Muscle of arm (tissue), 12 donors: Measurements from ENCODE around the gene BRI3BP. TPM values are rescaled to one million over a fixed set of nuclear protein-coding genes. Genes with fewer than 3 reads are reported as not detected.
"Not testable (repeated sequence)": the region's sequence is repeated elsewhere in the genome, so short reads cannot be mapped to it uniquely, and the experiment has no call there.

ENCODE experiments used
- DNase-seq: peaks from one replicate; pipeline ENCODE4 v3.0.0-alpha.2; 2013
- polyA plus RNA-seq, 12 donors: library from polyadenylated mRNA; unstranded; fragments of 120-200 nt; gene quantifications; one replicate each; pipeline ENCODE4 v1.2.1, GENCODE V29; 2013; ENCODE audit not compliant: insufficient read length in 12 of 12

BRI3BP gene
- polyA plus RNA-seq, 12 donors: 2.6 to 5.6 (median 3.7) TPM; not detected in 1

DNA sequence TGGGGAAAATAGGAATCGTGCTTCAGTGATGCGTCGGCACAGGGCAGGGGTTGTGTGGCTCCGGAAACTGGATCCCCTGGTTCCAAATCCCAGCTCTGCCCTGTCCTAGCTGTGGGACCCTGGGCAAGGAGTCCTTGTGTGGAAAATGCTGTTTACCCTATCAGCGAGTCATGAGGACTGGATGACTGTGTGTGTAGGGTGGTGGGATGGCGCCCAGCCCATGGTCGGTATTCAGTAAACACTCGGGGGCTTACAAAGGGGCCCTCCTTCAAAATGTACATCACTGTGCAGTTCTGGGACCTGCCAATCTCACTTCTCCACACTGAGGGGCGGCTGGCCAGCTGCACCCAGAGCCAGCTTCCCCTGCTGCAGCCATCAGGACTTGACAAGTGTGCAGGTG lies 24.4 kb downstream of the BRI3BP start:
- no peak for DNase-seq

DNA sequence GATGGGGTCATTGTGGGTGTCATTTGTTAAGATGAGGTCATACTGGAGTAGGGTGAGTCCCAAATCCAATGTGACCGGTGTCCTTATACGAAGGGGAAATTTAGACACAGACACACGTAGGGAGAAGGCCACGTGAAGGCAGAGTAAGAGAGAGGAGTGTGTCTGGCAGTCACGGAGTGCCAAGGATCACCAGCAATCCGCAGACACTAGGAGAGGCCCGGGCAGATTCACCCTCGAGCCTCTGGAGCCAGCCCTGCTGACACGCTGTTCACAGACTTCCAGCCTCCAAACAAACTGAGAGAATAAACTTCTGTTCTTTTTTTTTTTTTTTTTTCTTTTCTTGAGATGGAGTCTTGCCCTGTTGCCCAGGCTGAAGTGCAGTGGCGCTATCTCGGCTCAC lies 24.9 kb downstream of the BRI3BP start:
- no peak for DNase-seq

DNA sequence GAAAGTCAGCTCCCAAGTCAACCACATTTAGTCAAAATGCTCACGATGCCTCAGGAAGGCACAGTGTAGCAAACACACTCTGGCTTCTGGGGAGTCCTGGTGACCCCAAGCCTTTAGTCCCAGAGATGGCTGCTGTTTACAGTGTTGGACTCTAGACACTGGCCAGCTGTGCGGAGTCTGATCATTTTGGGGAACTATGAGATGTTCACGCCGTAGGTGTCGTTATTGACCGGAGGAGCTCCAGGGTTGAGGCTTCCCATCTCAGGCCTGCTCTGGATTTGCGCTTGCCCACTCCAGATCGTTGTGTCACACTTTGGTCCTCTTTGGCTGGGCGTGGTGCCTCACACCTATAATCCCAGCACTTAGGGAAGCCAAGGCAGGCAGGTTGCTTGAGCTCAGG lies 27.7 kb downstream of the BRI3BP start:
- DNase-seq: no peak

DNA sequence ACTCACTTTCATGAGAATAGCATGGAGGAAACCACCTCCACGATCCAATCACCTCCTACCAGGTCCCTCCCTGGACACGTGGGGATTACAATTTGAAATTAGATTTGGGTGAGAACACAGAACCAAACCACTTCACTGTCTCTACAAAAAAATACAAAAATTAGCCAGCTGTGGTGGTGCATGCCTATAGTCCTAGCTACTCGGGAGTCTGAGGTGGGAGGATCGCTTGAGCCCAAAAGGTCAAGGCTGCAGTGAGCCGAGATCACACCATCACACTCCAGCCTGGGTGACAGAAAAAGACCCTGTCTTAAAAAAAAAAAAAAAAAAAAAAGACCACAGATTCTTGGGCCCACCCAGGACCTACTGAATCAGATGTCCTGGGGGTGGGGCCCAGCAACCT lies 28.3 kb downstream of the BRI3BP start:
- no peak for DNase-seq

DNA sequence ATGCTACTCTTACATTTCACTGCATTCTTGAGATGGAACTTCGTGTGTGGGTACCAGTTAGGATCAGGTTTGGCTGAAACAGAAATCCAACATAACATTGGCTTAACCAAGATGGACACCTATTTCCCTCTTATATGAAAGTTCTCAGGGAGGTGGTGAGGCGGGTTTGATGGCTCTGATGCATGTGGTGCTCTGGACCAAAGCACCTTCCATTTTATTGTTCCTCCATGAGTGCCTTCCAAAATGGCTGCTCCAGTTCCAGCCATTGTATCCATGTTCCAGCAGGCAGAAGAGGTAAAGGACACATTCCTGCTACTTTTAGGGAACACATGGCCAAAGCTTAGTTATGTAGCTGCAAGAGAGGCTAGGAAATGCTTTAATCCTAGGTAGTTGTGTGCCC lies 29.6 kb downstream of the BRI3BP start:
- DNase-seq: no peak

DNA sequence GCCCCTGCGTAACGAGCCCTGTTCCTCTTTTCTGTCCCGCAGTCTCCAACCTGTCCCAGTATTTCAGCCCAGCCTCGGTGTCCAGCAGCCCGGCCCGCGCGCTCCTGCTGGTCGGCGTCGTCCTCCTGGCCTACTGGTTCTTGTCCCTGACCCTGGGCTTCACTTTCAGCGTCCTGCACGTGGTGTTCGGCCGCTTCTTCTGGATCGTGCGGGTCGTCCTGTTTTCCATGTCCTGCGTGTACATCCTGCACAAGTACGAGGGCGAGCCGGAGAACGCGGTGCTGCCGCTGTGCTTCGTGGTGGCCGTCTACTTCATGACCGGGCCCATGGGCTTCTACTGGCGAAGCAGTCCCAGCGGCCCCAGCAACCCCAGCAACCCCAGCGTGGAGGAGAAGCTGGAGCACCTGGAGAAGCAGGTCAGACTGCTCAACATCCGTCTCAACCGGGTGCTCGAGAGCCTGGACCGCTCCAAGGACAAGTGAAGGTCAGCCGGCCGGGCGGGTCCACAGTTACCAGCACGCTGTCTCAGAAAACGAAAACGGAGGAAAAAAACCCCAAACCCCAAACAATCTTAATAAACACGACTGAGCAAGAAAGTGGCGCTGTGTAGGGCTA lies 31.6 kb downstream of the BRI3BP start:
- no peak for DNase-seq

DNA sequence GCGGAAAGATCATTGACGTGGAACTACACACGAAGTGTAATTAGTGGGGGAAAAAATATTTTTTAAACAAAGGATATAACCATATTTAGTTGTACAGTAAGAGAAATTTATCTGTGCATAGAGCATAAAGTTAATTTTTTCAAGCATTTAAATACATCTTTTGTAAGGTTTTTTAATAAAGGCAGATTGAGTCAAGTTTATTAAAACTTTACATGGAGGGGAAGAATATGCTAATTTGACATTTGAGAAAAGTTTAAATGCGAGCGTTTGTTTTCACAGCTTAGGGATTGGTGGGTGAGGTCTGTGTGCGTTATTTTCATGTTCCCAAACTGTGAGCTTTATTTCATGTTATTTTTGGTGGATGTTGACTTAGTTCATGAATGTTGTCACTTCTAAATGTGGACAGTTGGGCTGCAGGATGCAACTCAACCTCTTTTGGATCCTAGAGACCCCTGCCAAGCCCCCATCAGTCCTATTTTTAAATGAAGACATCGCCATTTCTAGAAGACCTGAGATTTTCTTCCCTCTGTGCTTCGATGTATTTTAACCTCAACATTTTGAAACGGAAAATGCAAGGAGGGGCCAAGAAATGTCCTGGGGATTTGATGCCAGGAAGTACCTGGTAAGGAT lies 32.3 kb downstream of the BRI3BP start:
- DNase-seq: no peak

DNA sequence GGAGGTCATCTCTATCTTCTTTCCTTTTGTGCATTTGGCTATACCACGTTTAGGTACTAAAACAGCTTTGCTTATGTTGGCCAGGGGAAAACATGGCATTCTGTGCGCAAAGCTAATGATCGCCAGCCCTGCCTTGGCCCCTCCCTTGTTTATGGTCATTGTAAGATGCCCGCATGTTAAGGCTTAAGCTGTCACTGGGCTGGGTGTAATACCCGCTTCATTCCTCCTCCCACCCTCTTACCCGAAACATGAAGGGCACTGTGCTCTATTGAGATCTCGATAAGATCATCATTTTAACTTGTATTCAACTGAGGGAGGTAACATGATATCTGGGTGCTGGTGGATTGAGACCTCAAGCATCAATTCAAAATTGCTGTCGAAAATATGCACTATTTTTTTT lies 34.7 kb downstream of the BRI3BP start:
- DNase-seq: no peak

DNA sequence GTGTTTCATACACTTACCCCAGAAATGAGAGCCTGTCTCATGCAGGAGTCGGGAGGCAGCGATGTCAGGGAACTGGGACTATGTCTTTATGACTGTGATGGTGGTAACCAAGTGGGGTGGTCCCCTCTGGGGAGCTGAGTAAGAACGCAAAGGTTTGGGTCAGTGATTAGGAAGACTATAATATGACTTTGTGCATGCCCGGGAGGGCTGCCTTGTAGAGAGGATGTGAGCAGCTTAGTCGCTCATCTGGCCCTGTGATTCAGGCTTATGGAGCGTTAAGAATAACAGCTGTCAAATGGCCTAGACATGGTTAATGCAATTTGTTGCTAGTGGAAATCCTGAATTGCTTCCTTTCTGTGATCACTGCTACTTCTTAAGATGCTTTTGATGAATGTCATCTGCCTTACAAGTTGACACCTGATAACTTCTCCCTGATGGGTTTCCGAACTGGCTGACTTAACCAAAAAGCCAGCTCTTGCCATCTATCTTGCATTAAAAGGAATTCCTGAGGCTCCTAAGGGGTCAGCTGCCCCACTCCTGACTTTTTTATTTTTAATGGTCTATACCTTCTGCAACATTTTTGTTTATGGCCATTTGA lies 36.4 kb downstream of the BRI3BP start:
- DNase-seq: no peak

DNA sequence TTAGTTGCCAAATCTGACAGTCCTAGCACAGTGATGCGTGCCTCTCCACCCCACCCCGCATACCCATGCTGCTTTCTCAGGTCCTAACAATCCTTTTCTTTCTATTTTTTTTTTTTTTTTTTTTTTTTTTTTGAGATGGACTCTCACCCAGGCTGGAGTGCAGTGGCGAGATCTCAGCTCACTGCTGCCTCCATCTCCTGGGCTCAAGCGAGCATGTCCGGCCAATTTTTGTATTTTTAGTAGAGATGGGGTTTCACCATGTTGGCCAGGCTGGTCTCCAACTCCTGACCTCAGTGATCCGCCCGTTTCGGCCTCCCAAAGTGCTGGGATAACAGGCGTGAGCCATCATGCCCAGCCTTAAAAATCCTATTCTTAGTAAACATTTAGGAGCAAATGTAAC lies 38.0 kb downstream of the BRI3BP start:
- DNase-seq: not testable (repeated sequence)

DNA sequence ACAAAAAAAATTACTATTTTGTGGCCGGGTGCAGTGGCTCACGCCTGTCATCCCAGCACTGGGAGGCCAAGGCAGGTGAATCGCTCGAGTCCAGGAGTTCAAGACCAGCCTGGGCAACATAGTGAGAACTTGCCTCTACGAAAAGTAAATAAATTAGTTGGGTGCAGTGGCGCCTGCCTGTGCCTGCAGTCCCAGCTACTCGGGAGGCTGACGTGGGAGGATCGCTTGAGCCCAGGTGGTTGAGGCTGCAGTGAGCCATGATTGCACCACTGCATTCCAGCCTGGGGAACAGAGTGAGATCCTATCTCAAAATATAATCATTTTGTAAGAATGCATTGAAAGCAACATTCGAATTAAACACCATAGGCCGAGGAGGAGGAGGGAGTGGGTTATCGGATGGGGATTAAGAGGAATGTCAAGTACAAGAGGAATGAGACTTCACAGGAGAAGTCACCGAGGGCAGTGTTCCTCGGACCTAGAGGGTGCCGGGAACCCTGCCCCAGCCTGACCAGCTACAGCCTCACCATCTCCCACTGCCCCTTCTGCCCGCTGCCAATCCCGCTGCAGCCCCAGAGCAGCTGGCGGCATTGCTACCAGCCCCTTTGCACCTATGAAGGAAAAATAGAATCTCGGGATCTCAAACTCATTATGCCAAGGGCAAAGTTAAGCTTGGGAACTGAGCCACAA lies 39.2 kb downstream of the BRI3BP start:
- DNase-seq: no peak

DNA sequence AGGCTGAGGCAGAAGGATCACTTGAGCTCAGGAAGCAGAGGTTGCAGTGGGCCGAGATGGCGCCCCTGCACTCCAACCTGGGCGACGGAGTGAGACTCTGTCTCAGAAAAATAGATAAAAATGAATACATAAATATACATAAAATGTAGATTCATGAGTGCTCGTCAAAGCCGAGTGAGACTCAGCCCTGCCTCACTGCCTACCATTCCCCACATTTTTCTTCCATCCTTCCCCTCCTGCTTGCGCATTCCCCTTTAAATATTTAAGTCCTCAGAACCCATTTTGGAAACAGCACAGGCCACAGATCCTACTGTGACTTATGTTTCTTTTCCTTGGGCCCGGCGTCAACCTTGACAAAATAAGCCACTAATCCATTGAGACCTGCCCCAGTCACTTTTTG lies 39.8 kb downstream of the BRI3BP start:
- no peak for DNase-seq

DNA sequence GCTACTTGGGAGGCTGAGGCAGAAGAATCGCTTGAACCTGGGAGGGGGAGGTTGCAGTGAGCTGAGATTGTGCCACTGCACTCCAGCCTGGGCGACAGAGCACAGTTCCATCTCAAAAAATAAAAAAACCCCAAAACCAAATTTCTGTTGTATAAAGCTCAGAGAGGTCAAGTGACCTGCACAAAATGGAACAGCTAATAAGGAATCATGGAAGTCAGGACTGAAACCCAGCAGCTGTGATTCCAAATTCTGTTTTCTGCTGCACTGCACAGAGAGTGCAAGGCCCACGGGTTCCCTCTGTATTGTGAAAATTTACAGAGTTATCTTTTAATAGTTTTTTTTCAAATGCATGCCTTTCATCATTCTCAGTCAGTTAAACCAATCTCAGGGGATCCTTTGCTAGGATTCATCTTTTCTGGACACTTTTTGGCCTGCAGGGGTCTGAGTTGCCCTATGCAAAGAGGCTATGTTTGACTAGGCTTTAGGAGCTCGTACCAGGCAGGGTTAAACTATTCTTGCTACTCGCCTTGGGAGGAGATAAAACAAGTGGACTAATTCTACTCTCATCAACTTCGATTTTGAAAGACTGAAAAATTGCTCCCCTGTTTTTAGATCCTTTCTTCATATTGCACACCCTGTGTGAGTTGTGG lies 45.7 kb downstream of the BRI3BP start:
- no peak for DNase-seq

DNA sequence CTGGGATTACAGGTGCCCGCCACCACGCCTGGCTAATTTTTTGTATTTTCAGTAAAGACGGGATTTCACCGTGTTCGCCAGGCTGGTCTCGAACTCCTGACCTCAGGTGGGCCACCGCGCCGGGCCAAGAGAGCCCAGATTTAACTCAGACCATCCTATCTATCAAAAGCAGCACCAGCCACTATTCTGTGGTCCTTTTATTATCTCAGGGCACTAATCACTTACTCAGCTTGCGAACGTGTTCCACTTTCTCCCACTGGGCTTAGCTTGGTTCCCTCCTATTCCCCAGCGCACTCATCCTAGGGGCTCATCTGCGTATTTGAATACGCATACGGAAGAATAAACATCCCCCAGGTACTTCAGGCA lies 55.6 kb downstream of the BRI3BP start:
- no peak for DNase-seq

DNA sequence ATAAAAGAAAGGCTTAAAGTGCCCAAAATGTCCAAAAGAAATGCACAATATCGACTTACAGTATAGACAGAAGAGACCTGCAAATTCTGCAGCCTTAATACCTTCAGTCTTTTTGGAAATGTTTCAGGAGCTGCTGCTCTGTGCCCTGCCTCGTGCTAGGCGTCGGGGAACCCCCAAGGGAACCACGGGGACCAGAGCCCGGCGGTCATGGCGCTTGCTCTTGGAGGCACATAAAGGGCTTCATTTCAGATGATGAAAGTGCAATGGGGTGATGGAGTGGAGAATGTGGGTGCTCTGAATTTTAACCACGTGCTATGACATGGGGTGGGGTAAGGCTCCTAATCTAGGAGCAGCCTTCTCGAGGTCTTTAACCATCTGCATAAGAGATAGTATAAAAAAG lies 57.0 kb downstream of the BRI3BP start:
- no peak for DNase-seq

DNA sequence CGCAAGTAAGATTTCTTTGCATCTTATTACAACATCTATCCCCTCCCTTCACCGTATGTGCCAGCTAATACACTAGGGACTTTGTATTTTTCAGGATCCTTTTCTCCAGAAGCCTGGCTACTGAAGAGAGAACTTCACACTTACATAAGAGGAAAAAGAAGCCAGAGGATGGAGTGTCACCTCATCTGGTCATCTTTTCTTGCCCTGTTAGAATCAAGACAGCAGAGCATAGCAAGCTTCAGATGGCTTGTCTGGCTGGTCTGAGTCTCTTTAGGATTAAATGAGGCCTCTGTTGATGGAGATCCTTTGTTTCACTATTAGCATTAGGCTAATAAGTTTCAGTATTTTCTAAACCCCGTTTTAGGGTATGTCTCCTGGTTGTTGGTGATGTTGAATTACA lies 57.4 kb downstream of the BRI3BP start:
- DNase-seq: no peak

DNA sequence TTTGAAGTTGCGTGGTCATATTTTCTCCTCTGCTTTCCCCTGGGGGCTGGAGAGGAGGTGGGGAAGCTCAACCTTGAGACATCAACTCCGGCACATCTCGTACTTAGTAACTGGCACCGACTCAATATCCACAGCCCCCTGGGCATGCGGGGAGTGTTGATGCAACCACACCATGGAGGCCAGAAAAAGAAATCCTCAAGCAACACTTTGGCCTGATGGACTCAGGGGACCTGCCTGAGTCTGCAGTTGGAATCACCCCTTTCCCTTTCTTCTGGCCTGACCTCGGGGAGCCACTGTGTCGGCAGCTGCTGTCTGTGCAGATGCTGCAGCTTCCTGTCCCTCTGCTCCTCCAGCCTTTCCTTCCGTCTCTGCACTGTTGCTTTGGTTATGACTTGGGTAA lies 60.4 kb downstream of the BRI3BP start:
- DNase-seq: no peak

DNA sequence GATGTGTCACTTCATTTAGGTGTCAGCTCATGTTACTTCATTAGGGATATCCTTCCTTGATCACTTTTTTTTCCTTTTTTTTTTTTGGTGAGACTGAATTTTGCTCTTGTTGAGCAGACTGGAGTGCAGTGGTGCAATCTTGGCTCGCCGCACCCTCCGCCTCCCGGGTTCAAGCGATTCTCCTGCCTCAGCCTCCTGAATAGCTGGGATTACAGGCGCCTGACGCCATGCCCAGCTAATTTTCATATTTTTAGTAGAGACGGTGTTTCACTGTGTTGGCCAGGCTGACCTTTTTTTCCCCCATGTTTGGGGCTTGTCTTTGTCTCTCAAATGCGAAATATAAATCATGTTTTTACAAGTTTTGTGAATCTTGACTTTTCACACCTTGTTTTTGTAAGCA lies 62.1 kb downstream of the BRI3BP start:
- no peak for DNase-seq

DNA sequence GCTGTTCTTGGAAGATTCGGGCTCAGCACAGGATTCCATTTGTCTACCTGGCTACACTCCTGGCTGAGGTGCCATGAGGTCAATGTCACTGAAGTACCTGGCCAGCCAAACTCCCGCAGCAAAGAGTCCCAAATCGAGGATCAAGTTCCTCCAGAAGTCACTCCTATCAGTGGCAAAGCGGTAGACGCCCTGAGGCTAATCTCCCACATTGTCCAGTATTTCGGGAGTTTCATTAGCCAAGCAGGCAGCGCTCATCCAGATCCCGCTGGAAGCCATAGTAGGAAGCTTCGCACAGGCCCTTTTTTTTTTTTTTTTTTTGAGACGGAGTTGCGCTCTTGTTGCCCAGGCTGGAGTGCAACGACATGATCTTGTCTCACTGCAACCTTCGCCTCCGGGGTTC lies 62.9 kb downstream of the BRI3BP start:
- no peak for DNase-seq

DNA sequence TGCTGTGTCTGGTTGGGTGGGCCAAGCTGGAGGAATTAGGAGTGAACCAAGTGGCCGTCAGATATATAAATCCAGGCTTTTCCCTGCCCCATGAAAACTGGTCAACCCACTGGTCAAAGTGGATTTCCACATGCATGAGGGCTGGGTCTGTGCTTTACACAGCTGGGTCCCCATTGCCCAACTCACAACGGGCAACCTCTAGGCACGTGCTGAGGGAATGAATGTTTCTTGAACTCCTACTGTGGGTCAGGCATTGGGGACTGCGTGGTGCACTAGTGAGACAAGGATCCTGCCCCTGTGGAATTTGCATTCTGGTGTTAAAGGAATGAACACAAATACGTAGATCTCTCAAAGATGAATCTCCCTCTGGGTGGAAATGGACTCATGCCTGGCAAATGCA lies 64.3 kb downstream of the BRI3BP start:
- no peak for DNase-seq

DNA sequence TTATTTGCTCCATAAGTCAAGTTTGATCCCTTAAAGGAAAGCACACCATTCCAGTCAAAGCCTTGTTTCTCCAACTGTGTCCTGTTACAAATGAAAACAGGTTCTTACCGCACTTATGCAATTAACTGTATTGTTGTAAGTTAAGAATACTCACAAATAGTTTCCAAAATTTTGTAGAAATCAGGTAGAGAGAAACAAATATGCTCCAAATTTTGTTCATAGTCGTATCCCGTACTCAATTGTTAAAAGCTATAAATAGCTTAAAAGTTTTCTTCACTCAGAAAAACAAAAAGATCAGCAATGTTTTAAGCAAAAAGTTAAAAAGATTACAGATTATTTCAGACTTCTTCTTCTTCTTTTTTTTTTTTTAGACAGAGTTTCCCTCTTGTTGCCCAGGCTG lies 67.8 kb downstream of the BRI3BP start:
- DNase-seq: no peak

DNA sequence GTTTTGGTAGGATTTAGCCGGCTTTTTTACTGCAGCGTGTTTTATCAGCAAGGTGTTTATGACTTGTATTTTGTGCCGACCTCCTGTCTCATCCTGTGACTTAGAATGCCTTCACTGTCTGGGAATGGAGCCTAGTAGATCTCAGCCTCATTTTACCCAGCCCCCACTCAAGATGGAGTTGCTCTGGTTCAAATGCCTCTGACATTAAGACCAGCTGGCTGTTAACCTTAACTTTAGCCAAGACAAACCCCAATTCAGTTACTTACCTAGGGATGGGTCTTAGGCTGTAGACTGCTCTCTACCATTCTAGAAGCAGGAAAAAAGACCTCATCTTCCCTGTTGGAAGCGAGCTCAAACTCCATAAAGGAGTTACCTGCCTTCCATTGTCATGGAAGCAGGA lies 70.1 kb downstream of the BRI3BP start:
- DNase-seq: not testable (repeated sequence)

DNA sequence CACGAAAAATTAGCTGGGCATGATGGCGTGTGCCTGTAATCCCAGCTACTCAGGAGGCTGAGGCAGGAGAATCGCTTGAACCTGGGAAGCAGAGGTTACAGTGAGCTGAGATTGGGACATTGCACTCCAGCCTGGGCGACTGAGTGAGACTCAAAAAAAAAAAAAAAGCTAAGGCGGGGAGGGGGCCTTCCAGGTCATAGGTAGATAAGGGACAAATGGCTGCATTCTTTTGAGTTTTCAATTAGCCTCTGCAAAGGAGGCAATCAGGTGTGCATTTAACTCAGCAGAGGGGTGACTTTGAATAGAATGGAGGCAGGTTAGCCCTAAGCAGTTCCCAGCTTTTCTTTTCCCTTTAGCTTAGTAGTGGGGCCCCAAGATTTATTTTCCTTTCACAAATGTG lies 71.0 kb downstream of the BRI3BP start:
- no peak for DNase-seq
